TTC549 (cell line): ENCODE results near the gene PSD2.

Experiments
- FAIRE-seq: peaks from 2 replicates; lab custom pipeline; 2012; peaks lifted over from hg19 to GRCh38; lab: Jason Lieb, UNC

The PSD2 gene

GRCh38 chr5:139763930-139764791 lies 31.4 kb upstream of the PSD2 start:
- no peak for FAIRE-seq

GRCh38 chr5:139764886-139765408 lies 30.7 kb upstream of the PSD2 start:
- FAIRE-seq = no peak

- no peak for FAIRE-seq
These were observed 30.0 kb upstream of the PSD2 start for GRCh38 chr5:139765409-139766217.

- FAIRE-seq = no peak
These were observed 27.6 kb upstream of the PSD2 start for GRCh38 chr5:139767960-139768359.

GRCh38 chr5:139768807-139769465 lies 26.7 kb upstream of the PSD2 start:
- FAIRE-seq = no peak

GRCh38 chr5:139769477-139769876 lies 26.1 kb upstream of the PSD2 start:
- no peak for FAIRE-seq

- no peak for FAIRE-seq
These were observed 24.9 kb upstream of the PSD2 start for GRCh38 chr5:139770722-139771121.

GRCh38 chr5:139772089-139772791 lies 23.4 kb upstream of the PSD2 start:
- no peak for FAIRE-seq

GRCh38 chr5:139772927-139773690 lies 22.5 kb upstream of the PSD2 start:
- FAIRE-seq = no peak

- no peak for FAIRE-seq
These were observed 20.5 kb upstream of the PSD2 start for GRCh38 chr5:139774980-139775661.

GRCh38 chr5:139775872-139776271 lies 19.7 kb upstream of the PSD2 start:
- no peak for FAIRE-seq

- no peak for FAIRE-seq
These were observed 18.7 kb upstream of the PSD2 start for GRCh38 chr5:139776861-139777260.

GRCh38 chr5:139783436-139783965 lies 12.1 kb upstream of the PSD2 start:
- FAIRE-seq = no peak

- FAIRE-seq = no peak
These were observed 11.1 kb upstream of the PSD2 start for GRCh38 chr5:139784488-139784887.

- no peak for FAIRE-seq
These were observed 8.4 kb upstream of the PSD2 start for GRCh38 chr5:139787257-139787567.

- FAIRE-seq = no peak
These were observed 7.9 kb upstream of the PSD2 start for GRCh38 chr5:139787568-139788293.

- no peak for FAIRE-seq
These were observed 7.2 kb upstream of the PSD2 start for GRCh38 chr5:139788294-139788910.

- FAIRE-seq = no peak
These were observed 6.3 kb upstream of the PSD2 start for GRCh38 chr5:139789116-139789844.

GRCh38 chr5:139789845-139790189 lies 5.8 kb upstream of the PSD2 start:
- no peak for FAIRE-seq
